Coronary artery (tissue), 2 donors: ENCODE measurements around the gene ISM1.

Source experiments
- DNase-seq: peaks from one replicate; pipeline ENCODE4 v3.0.0-alpha.2; 2017; ENCODE audit warnings: low spot score
- H3K27ac ChIP-seq, 2 donors: fragments of 200-600 bp; sonication (generic); one replicate each; pipeline ENCODE4 v1.5.1; 2016 to 2019
- H3K4me3 ChIP-seq: fragments of 200-600 bp; sonication (generic); 2 replicates; pipeline ENCODE4 v1.5.1; 2016; ENCODE audit warnings: mild to moderate bottlenecking, moderate library complexity
- CTCF ChIP-seq: fragments of 200-600 bp; sonication (generic); IDR thresholded peaks from one replicate; pipeline ENCODE4 v1.5.1; 2019; ENCODE audit warnings: antibody characterized with exemption

Gene ISM1

GRCh38 chr20:13262671-13263360, 41.7 kb downstream of the ISM1 start:
- DNase-seq = no peak
- TF ChIP-seq CTCF = no peak
- H3K4me3 ChIP-seq = no peak overlapping the region
- no peak overlapping the region for H3K27ac ChIP-seq

- no peak for TF ChIP-seq CTCF
- no peak overlapping the region for H3K27ac ChIP-seq
- H3K4me3 ChIP-seq = no peak overlapping the region
- no peak for DNase-seq
These were observed 42.4 kb downstream of the ISM1 start for GRCh38 chr20:13263451-13263850.

DNA sequence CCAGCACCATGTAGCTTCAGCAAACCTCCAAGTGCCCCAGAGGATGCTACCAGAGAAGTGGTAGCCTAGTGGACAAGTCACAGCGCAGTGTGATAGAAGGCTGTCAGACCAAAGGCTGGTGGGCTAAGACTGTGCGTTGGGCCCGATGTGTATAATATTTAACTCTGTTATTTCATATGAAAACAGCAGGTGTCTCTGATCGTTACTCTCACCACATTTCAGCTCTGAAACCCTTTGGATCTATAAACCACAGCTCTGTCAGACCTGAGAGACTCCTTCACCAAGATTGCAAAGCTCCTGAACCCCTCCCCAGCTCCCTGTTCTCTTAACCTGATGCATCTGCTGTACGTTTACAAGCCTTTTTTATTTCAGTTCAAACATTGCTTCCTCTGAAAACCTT, 43.8 kb downstream of the ISM1 start:
- H3K27ac ChIP-seq = no peak overlapping the region
- no peak for TF ChIP-seq CTCF
- no peak overlapping the region for H3K4me3 ChIP-seq
- DNase-seq = no peak

DNA sequence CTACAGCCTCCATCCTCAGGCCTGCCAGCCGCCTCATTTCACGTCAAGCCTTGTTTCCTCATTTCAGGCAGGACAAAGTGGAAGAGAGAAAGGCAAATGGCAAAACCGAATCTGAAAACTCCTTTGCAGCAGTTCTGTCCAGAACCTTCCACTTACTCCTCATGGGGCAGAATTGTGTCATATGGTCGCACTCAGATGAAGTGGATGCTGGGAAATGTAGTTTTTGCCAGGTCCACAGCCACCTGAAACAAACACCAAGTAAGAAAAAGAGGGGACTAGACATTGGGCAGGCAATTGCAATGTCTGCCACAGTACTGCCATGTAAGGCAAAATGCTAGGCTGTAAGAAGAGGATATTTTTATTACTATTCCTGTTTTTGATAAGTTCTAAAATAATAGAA, 44.9 kb downstream of the ISM1 start:
- Histone ChIP-seq H3K27ac (no peak overlapping the region), H3K4me3 (no peak overlapping the region)
- no peak for DNase-seq
- TF ChIP-seq CTCF = no peak

DNA sequence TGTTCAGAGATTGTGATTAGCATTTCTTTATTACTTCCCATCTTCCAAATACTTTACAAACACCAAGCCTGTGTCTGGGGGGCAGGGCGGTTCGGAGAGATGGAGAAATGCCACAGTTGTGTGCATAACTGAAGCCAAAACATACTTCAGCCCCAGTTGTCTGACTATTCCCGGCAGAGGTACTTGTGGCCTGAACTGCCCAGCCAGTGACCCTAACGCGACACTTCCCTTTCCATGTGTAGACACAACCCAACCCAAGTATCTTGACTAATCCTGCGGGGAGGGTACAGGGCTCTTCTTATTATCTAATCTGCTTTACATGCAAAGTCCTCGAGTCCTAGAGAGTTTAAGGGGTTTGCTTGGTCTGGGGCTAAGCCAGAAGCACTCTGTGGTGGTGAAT, 46.2 kb downstream of the ISM1 start:
- no peak for TF ChIP-seq CTCF
- Histone ChIP-seq H3K4me3 (no peak overlapping the region), H3K27ac (no peak overlapping the region)
- DNase-seq = no peak

- no peak for TF ChIP-seq CTCF
- no peak for DNase-seq
- H3K27ac ChIP-seq = no peak overlapping the region
- no peak overlapping the region for H3K4me3 ChIP-seq
These were observed 47.9 kb downstream of the ISM1 start for GRCh38 chr20:13268953-13269352.

- Histone ChIP-seq H3K27ac (no peak overlapping the region), H3K4me3 (no peak overlapping the region)
- no peak for TF ChIP-seq CTCF
- DNase-seq = no peak
These were observed 49.1 kb downstream of the ISM1 start for GRCh38 chr20:13270211-13270610.
